A673 (cell line): Measurements from ENCODE around the gene HMG20A. TPM values are rescaled to one million over a fixed set of nuclear protein-coding genes. Genes with fewer than 3 reads are reported as not detected.
A peak's percentile ranks its signal among the peaks of the same experiment; 100 is the strongest.

ENCODE experiments used
- BruUV-seq: library from RNA; stranded (reverse); fragments of 400-500 nt; replicated peaks from 2 replicates; lab custom pipeline; 2021; lab: Mats Ljungman, UMichigan
- CTCF ChIA-PET: fragments of 300-600 bp; sonication (Branson Sonifier 250); formaldehyde crosslinking; loops from one replicate; lab custom pipeline; 2022; ENCODE audit warnings: antibody characterized with exemption; lab: Charles Lee
- POLR2A ChIA-PET: fragments of 300-600 bp; sonication (Branson Sonifier 250); formaldehyde crosslinking; loops from one replicate; lab custom pipeline; 2022; ENCODE audit warnings: antibody characterized with exemption; ENCODE audit not compliant: low non-redundant PET; lab: Charles Lee
- DNase-seq: peaks from one replicate; pipeline ENCODE4 v3.0.0-alpha.2; 2015; ENCODE audit warnings: low spot score
- H3K27ac ChIP-seq: fragments of 200-600 bp; sonication (generic); 2 replicates; pipeline ENCODE4 v1.5.1; 2016; ENCODE audit warnings: mixed run types, low read depth, mild to moderate bottlenecking, mixed read lengths, antibody characterized with exemption, low read length; ENCODE audit not compliant: poor library complexity, severe bottlenecking
- H3K27me3 ChIP-seq: fragments of 200-600 bp; sonication (generic); replicated peaks from 2 replicates; pipeline ENCODE4 v1.6.1; 2017; ENCODE audit warnings: mixed run types, low read depth, mild to moderate bottlenecking, mixed read lengths, antibody characterized with exemption, low read length; ENCODE audit not compliant: insufficient read depth, poor library complexity
- H3K36me3 ChIP-seq: fragments of 200-600 bp; sonication (generic); 2 replicates; pipeline ENCODE4 v1.6.1; 2016; ENCODE audit warnings: mixed run types, mild to moderate bottlenecking, mixed read lengths, antibody characterized with exemption, low read length; ENCODE audit not compliant: insufficient read depth, poor library complexity, severe bottlenecking
- H3K4me1 ChIP-seq: fragments of 200-600 bp; sonication (generic); 2 replicates; pipeline ENCODE4 v1.6.1; 2017; ENCODE audit warnings: mixed run types, mild to moderate bottlenecking, mixed read lengths, antibody characterized with exemption, low read length; ENCODE audit not compliant: insufficient read depth, poor library complexity, severe bottlenecking
- H3K4me3 ChIP-seq: fragments of 200-600 bp; sonication (generic); 2 replicates; pipeline ENCODE4 v1.5.1; 2016; ENCODE audit warnings: low read depth, mixed run types, mild to moderate bottlenecking, mixed read lengths, low read length; ENCODE audit not compliant: poor library complexity, severe bottlenecking
- H3K9me3 ChIP-seq: fragments of 200-600 bp; sonication (generic); 2 replicates; pipeline ENCODE4 v1.6.1; 2016; ENCODE audit warnings: mixed run types, low read depth, mild to moderate bottlenecking, mixed read lengths, antibody characterized with exemption, low read length; ENCODE audit not compliant: poor library complexity, severe bottlenecking
- CTCF ChIP-seq: fragments of 300-800, 200-600 bp; sonication (generic); conservative IDR thresholded peaks from 2 replicates; pipeline ENCODE4 v1.5.1; 2017; ENCODE audit warnings: low read depth, mild to moderate bottlenecking, antibody characterized with exemption, low read length, moderate library complexity, mixed read lengths
- EZH2 ChIP-seq: fragments of 200-600 bp; sonication (generic); IDR thresholded peaks from 2 replicates; pipeline ENCODE4 v1.6.1; 2017; ENCODE audit warnings: borderline replicate concordance, low read depth, mild to moderate bottlenecking, mixed read lengths, antibody characterized with exemption, low read length; ENCODE audit not compliant: poor library complexity, severe bottlenecking
- intact Hi-C: fragments of 100-400 bp; cut with micrococcal nuclease; formaldehyde crosslinking; loops from one replicate; pipeline ENCODE4 v1.10.0; 2022; ENCODE audit not compliant: unreplicated experiment
- total RNA-seq: library from RNA; stranded (reverse); gene quantifications from 2 replicates; pipeline ENCODE4 v1.2.3, GENCODE V29; 2021

HMG20A gene
- total RNA-seq, 1 experiment from 2014 or later: 43.2 TPM

GRCh38 chr15:77527831-77528231 is 107.1 kb downstream of the HMG20A start:
- POLR2A ChIA-PET: no interaction called here
- BruUV-seq: no TSS peak
- Histone ChIP-seq H3K36me3 (no peaks in the 10 kb centered on the region), H3K4me1 (peaks cover 47% of the 10 kb centered on the region), H3K27ac (peak overlapping the region; percentile 21), H3K4me3 (no peak overlapping the region), H3K27me3 (no peaks in the 10 kb centered on the region), H3K9me3 (no peaks in the 10 kb centered on the region)
- CTCF ChIA-PET: interaction anchor here (0.5 to 1.5 kb wide), 2 partner anchors 16 to 85 kb away, joined by 3 to 4 read pairs; no protein-coding TSS in a partner anchor
- DNase-seq: no peak
- TF ChIP-seq EZH2 (no peak), CTCF (no peak)
- intact Hi-C loops: no loop called here

DNA sequence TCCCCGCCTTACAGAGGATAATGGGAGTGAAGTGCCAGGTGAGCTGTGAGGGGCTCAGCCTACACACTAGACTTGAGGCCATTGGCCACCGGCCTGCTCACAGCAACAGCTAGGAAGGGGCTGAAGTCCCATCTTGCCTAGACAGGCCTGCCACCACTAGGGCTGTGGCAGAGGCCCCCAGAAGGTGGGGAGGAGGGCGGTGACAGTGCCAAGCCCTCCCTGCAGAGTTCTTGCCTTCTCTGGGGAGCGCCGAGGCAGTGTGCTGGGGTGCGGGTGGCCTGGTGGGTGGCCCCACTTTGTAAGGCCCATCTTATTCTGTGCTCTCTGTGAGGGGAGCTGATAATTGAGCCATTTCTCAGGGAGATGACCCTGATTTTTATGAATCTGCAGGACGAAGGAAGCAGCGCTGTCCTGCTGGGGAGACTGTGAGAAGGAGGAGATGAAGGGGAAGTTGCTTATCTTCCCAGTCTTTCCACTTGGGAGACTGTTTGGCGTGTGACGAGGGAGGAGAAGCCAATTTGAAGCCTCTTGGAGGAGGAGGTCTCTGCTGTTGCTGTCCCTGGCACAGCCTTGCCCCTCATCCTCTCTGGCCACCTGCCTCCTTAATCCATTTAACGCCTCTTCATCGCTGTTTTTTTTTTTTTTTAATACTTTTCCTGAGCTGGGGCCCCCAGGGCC is 107.7 kb downstream of the HMG20A start:
- CTCF ChIA-PET: interaction anchor here (0.5 to 1.5 kb wide), 2 partner anchors 15 to 86 kb away, joined by 3 to 4 read pairs; no protein-coding TSS in a partner anchor
- no TSS peak for BruUV-seq
- DNase-seq: no peak
- H3K27me3 ChIP-seq: no peaks in the 10 kb centered on the region
- intact Hi-C loops: no loop called here
- H3K36me3 ChIP-seq: no peaks in the 10 kb centered on the region
- TF ChIP-seq CTCF: no peak
- no peak for TF ChIP-seq EZH2
- H3K4me3 ChIP-seq: no peak overlapping the region
- POLR2A ChIA-PET: no interaction called here
- no peaks in the 10 kb centered on the region for H3K9me3 ChIP-seq
- H3K27ac ChIP-seq: no peak overlapping the region
- peaks cover 53% of the 10 kb centered on the region for H3K4me1 ChIP-seq

DNA sequence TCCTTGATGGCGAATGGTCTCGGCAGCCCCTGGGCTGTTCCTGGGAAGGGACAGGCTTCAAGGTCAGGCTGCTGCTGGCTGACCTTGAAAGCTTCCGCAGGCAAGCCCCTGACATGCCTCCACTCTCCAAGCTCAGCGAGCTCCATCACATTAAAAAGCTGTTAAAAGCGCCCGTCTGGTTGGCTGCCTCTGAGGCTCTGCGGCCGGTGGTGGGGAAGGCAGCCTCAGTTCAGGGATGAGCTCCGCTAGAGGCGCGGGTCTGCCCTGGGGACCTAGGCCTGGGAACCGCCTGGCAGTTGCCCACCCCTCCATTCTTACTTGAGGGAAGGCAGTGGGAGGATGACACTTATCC is 108.3 kb downstream of the HMG20A start:
- intact Hi-C loops: no loop called here
- H3K27ac ChIP-seq: no peak overlapping the region
- ChIA-PET POLR2A (no interaction called here), CTCF (interaction anchor here (1.5 kb wide), 1 partner anchor 14 kb away, joined by 4 read pairs; no protein-coding TSS in a partner anchor)
- H3K4me1 ChIP-seq: peaks cover 58% of the 10 kb centered on the region
- H3K27me3 ChIP-seq: no peaks in the 10 kb centered on the region
- DNase-seq: no peak
- no peak overlapping the region for H3K4me3 ChIP-seq
- no peak for TF ChIP-seq EZH2
- TF ChIP-seq CTCF: no peak
- no peaks in the 10 kb centered on the region for H3K36me3 ChIP-seq
- no TSS peak for BruUV-seq
- H3K9me3 ChIP-seq: no peaks in the 10 kb centered on the region
